Natural killer cell (primary cell): ENCODE measurements around the gene PRRG1. TPM values are rescaled to one million over a fixed set of nuclear protein-coding genes. Genes with fewer than 3 reads are reported as not detected.

ENCODE experiments used
- ATAC-seq, 3 donors: fragments of 150-1000 bp in 2 of 3; fragments of 200-7000 bp in 1 of 3; cut with Tn5 transposase; 1 replicate in 1 of 3; 2 replicates in 2 of 3; pipeline ENCODE4 v1.10.0; 2021; ENCODE audit warnings: mild to moderate bottlenecking in 2 of 3, moderate library complexity in 2 of 3
- DNase-seq, 2 donors: peaks; one replicate each; pipeline versions ENCODE4 v3.0.0 to v3.0.0-alpha.2; 2013 to 2021; ENCODE audit warnings: mixed read lengths in 1 of 2
- H3K27ac ChIP-seq: one replicate; pipeline ENCODE4 v1.5.1; 2013; ENCODE audit warnings: mild to moderate bottlenecking, low read length
- H3K27me3 ChIP-seq: one replicate; pipeline ENCODE4 v1.6.1; 2013; ENCODE audit warnings: low read length; ENCODE audit not compliant: control insufficient read depth, insufficient read depth
- H3K36me3 ChIP-seq: one replicate; pipeline ENCODE4 v1.6.1; 2013; ENCODE audit warnings: low read length; ENCODE audit not compliant: control insufficient read depth, insufficient read depth
- H3K4me1 ChIP-seq: one replicate; pipeline ENCODE4 v1.6.1; 2013; ENCODE audit warnings: low read length; ENCODE audit not compliant: control insufficient read depth, insufficient read depth
- H3K4me3 ChIP-seq: one replicate; pipeline ENCODE4 v1.5.1; 2013; ENCODE audit warnings: low read length
- H3K9me3 ChIP-seq: one replicate; pipeline ENCODE4 v1.6.1; 2013; ENCODE audit warnings: low read length; ENCODE audit not compliant: control insufficient read depth, insufficient read depth
- H3K27ac Mint-ChIP-seq, 2 donors: one replicate each; pipeline ENCODE4 v1.8.0; 2022; ENCODE audit warnings: mild to moderate bottlenecking in 2 of 2, mixed read lengths in 2 of 2, moderate library complexity in 1 of 2
- H3K27me3 Mint-ChIP-seq, 2 donors: one replicate each; pipeline ENCODE4 v1.8.0; 2022; ENCODE audit warnings: low read depth in 2 of 2, mixed read lengths in 2 of 2
- H3K36me3 Mint-ChIP-seq: one replicate; pipeline ENCODE4 v1.8.0; 2022; ENCODE audit warnings: mixed read lengths
- H3K4me1 Mint-ChIP-seq, 2 donors: one replicate each; pipeline ENCODE4 v1.8.0; 2022; ENCODE audit warnings: mixed read lengths in 2 of 2
- H3K4me3 Mint-ChIP-seq: one replicate; pipeline ENCODE4 v1.8.0; 2022; ENCODE audit warnings: mild to moderate bottlenecking, moderate library complexity, mixed read lengths
- H3K9me3 Mint-ChIP-seq, 2 donors: one replicate each; pipeline ENCODE4 v1.8.0; 2022; ENCODE audit warnings: mixed read lengths in 2 of 2
- CTCF ChIP-seq: fragments of 200-600 bp; IDR thresholded peaks from one replicate; pipeline ENCODE4 v1.8.0; 2022; ENCODE audit warnings: antibody characterized with exemption
- WGBS: methylation state at CpG from one replicate; pipeline ENCODE4 v1.1.7; 2013; ENCODE audit warnings: missing lambda C conversion rate; ENCODE audit not compliant: insufficient coverage; 5-methylcytosine and 5-hydroxymethylcytosine counted together
- intact Hi-C: fragments of 100-400 bp; cut with micrococcal nuclease; formaldehyde crosslinking; loops from one replicate; pipeline ENCODE4 v1.14.2; 2022
- total RNA-seq, 4 donors: library from RNA; stranded (reverse); fragments of 120-200 nt in 1 of 4; gene quantifications; one replicate each; pipeline versions ENCODE4 v1.2.3 to v1.2.4, GENCODE V29; 2013 to 2022

Gene PRRG1
- total RNA-seq, 3 donors from 2014 or later (not counting 1 experiment from before 2014, with no cell fraction given): not detected

GRCh38 chrX:37348231-37348970 lies 763 bp upstream of the PRRG1 start:
- Mint-ChIP-seq H3K27ac (no peak overlapping the region), H3K4me3 (peak overlapping the region; percentile 25), H3K9me3 (peaks cover 4 to 5% of the 10 kb centered on the region in 2 donors), H3K36me3 (no peaks in the 10 kb centered on the region), H3K4me1 (no peaks in the 10 kb centered on the region), H3K27me3 (peaks cover 20 to 27% of the 10 kb centered on the region in 2 donors)
- no peaks in the 10 kb centered on the region for H3K36me3 ChIP-seq
- no peak for DNase-seq
- H3K27ac ChIP-seq: no peak overlapping the region
- no peak overlapping the region for H3K4me3 ChIP-seq
- ATAC-seq: no peak
- intact Hi-C loops: no loop called here
- 58% methylated on average over 8 of the region's 11 CpGs for WGBS
- H3K4me1 ChIP-seq: peaks cover 7% of the 10 kb centered on the region
- TF ChIP-seq CTCF: no peak
- H3K9me3 ChIP-seq: no peaks in the 10 kb centered on the region
- peaks cover 2% of the 10 kb centered on the region for H3K27me3 ChIP-seq

- Histone ChIP-seq H3K9me3 (no peaks in the 10 kb centered on the region), H3K27me3 (peaks cover 2% of the 10 kb centered on the region), H3K4me1 (peaks cover 7% of the 10 kb centered on the region), H3K4me3 (no peak overlapping the region), H3K36me3 (no peaks in the 10 kb centered on the region), H3K27ac (no peak overlapping the region)
- no peak for TF ChIP-seq CTCF
- H3K27ac Mint-ChIP-seq: no peak overlapping the region
- intact Hi-C loops: no loop called here
- H3K9me3 Mint-ChIP-seq: peaks cover 4 to 5% of the 10 kb centered on the region in 2 donors
- 9% methylated on average over 16 of the region's 18 CpGs for WGBS
- ATAC-seq (no peak), DNase-seq (no peak)
- peak overlapping the region; percentile 25 for H3K4me3 Mint-ChIP-seq
- H3K27me3 Mint-ChIP-seq: peaks cover 20 to 27% of the 10 kb centered on the region in 2 donors
- no peaks in the 10 kb centered on the region for H3K36me3 Mint-ChIP-seq
- H3K4me1 Mint-ChIP-seq: no peaks in the 10 kb centered on the region
Measured at GRCh38 chrX:37348971-37349220, 268 bp upstream of the PRRG1 start.

- peaks cover 18 to 27% of the 10 kb centered on the region in 2 donors for H3K27me3 Mint-ChIP-seq
- H3K4me3 ChIP-seq: no peak overlapping the region
- intact Hi-C loops: no loop called here
- no peaks in the 10 kb centered on the region for H3K36me3 Mint-ChIP-seq
- H3K9me3 ChIP-seq: no peaks in the 10 kb centered on the region
- H3K9me3 Mint-ChIP-seq: peaks cover 2 to 4% of the 10 kb centered on the region in 2 donors
- no peak overlapping the region for H3K27ac Mint-ChIP-seq
- TF ChIP-seq CTCF: no peak
- ATAC-seq: no peak
- H3K27me3 ChIP-seq: peaks cover 2% of the 10 kb centered on the region
- H3K27ac ChIP-seq: no peak overlapping the region
- no peak for DNase-seq
- H3K4me3 Mint-ChIP-seq: peak overlapping the region; percentile 26
- H3K36me3 ChIP-seq: no peaks in the 10 kb centered on the region
- 6% methylated on average over 5 of the region's 8 CpGs for WGBS
- no peaks in the 10 kb centered on the region for H3K4me1 Mint-ChIP-seq
- H3K4me1 ChIP-seq: peaks cover 7% of the 10 kb centered on the region
Measured at GRCh38 chrX:37350034-37350365, 836 bp downstream of the PRRG1 start.

GRCh38 chrX:37353646-37354045 lies 4.5 kb downstream of the PRRG1 start:
- ATAC-seq: no peak
- no peak overlapping the region for H3K27ac Mint-ChIP-seq
- peaks cover 7% of the 10 kb centered on the region for H3K4me1 ChIP-seq

More at GRCh38 chrX:37353646-37354045, 4.5 kb downstream of the PRRG1 start:
- H3K4me3 Mint-ChIP-seq: no peak overlapping the region
- H3K9me3 Mint-ChIP-seq: no peaks in the 10 kb centered on the region
- no CpG with 5 or more reads among the region's 2 CpGs for WGBS
- H3K4me1 Mint-ChIP-seq: no peaks in the 10 kb centered on the region
- Histone ChIP-seq H3K36me3 (no peaks in the 10 kb centered on the region), H3K9me3 (no peaks in the 10 kb centered on the region), H3K27me3 (peaks cover 2% of the 10 kb centered on the region), H3K27ac (no peak overlapping the region), H3K4me3 (no peak overlapping the region)
- H3K27me3 Mint-ChIP-seq: peaks cover 12 to 13% of the 10 kb centered on the region in 2 donors
- intact Hi-C loops: no loop called here
- DNase-seq: no peak
- TF ChIP-seq CTCF: no peak
- H3K36me3 Mint-ChIP-seq: no peaks in the 10 kb centered on the region
